Thyroid gland (tissue), 4 donors: ENCODE results near the gene TRPM2.

Experiments used
- POLR2A ChIP-seq, 2 donors: fragments of 450-650 bp; IDR thresholded peaks; one replicate each; pipeline ENCODE4 v1.6.1; 2017; ENCODE audit warnings: antibody characterized with exemption in 2 of 2, mild to moderate bottlenecking in 2 of 2, moderate library complexity in 1 of 2
- TF ChIP-seq, protein P1 (sequence below), 6 experiments: fragments of 200-600 bp in 3 of 6; fragments of 450-650 bp in 3 of 6; sonication (generic) in 3 of 6; IDR thresholded peaks; one replicate each; pipeline ENCODE4 v1.5.1; 2016 to 2019; ENCODE audit warnings: antibody characterized with exemption in 6 of 6, mild to moderate bottlenecking in 2 of 6, inconsistent platforms in 1 of 6, moderate library complexity in 1 of 6

DNA sequence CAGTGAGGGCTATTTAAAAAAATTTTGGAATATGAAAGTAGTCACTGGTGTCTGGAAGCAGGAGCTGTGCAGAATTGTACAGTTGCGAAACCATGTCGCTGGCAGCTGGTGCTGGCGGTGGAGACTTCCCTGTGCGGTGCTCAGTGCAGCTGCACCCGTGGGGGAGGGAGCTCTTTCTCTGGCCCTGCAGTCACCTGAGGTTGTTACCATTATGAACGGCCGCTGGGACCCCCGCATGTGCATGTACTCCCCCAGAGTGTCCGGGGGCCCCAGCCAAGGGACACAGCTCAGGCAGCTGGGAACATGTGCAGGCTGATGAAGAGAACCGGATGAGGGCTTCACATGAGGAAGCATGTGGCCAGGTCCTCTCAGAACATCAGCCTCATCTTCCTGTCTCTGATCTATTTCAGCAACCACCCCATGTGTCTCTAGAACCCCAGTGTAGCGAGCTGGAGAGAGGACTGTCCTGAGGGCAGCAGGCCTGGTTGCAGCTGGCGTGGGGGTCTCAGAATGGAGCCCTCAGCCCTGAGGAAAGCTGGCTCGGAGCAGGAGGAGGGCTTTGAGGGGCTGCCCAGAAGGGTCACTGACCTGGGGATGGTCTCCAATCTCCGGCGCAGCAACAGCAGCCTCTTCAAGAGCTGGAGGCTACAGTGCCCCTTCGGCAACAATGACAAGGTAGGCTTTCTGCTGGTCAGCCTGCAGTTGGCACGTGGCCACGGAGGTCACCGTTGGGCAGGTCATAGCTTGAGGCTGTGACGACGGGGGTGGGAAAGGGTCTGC is at the start of gene TRPM2:
- TF ChIP-seq, protein P1, sequence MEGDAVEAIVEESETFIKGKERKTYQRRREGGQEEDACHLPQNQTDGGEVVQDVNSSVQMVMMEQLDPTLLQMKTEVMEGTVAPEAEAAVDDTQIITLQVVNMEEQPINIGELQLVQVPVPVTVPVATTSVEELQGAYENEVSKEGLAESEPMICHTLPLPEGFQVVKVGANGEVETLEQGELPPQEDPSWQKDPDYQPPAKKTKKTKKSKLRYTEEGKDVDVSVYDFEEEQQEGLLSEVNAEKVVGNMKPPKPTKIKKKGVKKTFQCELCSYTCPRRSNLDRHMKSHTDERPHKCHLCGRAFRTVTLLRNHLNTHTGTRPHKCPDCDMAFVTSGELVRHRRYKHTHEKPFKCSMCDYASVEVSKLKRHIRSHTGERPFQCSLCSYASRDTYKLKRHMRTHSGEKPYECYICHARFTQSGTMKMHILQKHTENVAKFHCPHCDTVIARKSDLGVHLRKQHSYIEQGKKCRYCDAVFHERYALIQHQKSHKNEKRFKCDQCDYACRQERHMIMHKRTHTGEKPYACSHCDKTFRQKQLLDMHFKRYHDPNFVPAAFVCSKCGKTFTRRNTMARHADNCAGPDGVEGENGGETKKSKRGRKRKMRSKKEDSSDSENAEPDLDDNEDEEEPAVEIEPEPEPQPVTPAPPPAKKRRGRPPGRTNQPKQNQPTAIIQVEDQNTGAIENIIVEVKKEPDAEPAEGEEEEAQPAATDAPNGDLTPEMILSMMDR (IDR thresholded peaks at IDR 0.05): no peak
- no peak for TF ChIP-seq POLR2A (IDR thresholded peaks at IDR 0.05)
